C4-2B (cell line): ENCODE data around the gene CCR5AS.

Experiments used
- H3K27ac ChIP-seq: fragments of 450-650 bp; 2 replicates; pipeline ENCODE4 v1.5.1; 2017
- CTCF ChIP-seq: fragments of 450-650 bp; conservative IDR thresholded peaks from 2 replicates; pipeline ENCODE4 v1.5.1; 2017; ENCODE audit warnings: mild to moderate bottlenecking
- ZFX ChIP-seq: fragments of 450-650 bp; IDR thresholded peaks from 2 replicates; pipeline ENCODE4 v1.6.1; 2017

Gene CCR5AS

GRCh38 chr3:46399557-46399956 is 7.3 kb downstream of the CCR5AS start:
- no peak overlapping the region for H3K27ac ChIP-seq
- TF ChIP-seq CTCF: no peak
- TF ChIP-seq ZFX: no peak

DNA sequence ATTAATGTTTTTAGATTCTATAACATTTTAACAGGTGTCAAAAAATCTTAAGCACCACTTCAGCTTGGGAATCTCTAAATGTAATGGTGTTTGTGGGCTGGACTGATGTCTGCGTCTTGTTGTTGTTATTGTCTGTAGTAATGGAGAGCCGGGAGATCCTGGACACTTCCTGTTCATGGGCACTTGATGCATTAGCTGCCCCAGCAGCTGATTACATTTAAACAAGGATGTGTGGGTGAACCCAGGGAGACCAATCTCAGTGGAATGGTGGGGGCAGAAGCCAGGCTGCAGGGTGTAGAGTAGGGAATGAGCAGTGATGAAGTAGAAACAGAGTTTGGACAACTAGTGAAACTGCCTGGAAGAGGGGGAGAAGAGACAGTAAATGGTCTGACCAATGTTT is 7.8 kb downstream of the CCR5AS start:
- TF ChIP-seq ZFX (no peak), CTCF (no peak)
- no peak overlapping the region for H3K27ac ChIP-seq

DNA sequence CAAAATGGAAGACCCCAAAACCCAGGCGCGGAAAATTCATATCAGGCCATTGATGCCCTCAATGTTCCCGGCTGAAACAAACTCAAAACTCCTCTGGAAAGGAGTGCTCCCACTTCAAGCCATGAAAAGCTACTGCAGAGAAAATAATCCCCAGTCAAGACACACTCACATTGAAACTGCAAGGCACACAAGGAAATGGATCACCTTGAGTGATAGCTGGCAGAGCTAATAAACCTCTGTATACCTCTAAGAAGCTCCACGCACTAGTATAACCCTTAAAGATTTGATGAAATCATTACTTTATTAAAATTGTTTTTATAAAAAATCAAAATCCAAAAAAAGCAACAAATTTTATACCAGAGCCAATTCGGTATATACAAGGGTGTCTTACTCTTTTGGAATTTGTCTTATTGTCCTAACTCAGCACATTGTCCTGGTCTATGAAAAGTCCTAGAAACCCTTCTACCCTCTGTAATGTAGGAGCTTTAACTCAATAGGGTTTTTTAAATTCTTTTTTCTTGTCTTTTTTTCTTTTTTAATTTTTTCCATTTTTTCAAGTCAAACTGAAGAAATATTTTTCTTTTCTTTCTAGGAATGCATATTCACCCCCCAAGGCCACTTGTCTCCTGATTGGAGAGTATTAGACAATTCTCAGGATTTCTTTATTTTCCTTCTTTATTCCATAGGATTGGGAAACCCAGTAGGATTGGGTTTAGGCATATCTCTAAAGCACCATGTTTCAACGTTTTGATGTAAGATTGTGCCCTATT is 8.5 kb downstream of the CCR5AS start:
- no peak overlapping the region for H3K27ac ChIP-seq
- no peak for TF ChIP-seq ZFX
- no peak for TF ChIP-seq CTCF

GRCh38 chr3:46397111-46397510 is 9.8 kb downstream of the CCR5AS start:
- no peak for TF ChIP-seq ZFX
- TF ChIP-seq CTCF: no peak
- H3K27ac ChIP-seq: no peak overlapping the region

GRCh38 chr3:46395766-46396530 is 10.9 kb downstream of the CCR5AS start:
- H3K27ac ChIP-seq: no peak overlapping the region
- no peak for TF ChIP-seq ZFX
- TF ChIP-seq CTCF: no peak

GRCh38 chr3:46395210-46395661 is 11.6 kb downstream of the CCR5AS start:
- H3K27ac ChIP-seq: no peak overlapping the region

More at GRCh38 chr3:46395210-46395661, 11.6 kb downstream of the CCR5AS start:
- TF ChIP-seq CTCF: peak; percentile 23
- no peak for TF ChIP-seq ZFX
